Activated B cell treated with CpG ODN at 0.5 μM for 24 hours (primary cell): ENCODE data around the gene ZNF462. TPM values are rescaled to one million over a fixed set of nuclear protein-coding genes. Genes with fewer than 3 reads are reported as not detected.

Experiments
- ATAC-seq: fragments of 200-7000 bp; cut with Tn5 transposase; one replicate; pipeline ENCODE4 v1.10.0; 2021; ENCODE audit warnings: low read depth, mild to moderate bottlenecking, moderate library complexity
- CTCF ChIA-PET: fragments of 350-600 bp; sonication (Branson Sonifier 250); formaldehyde crosslinking; loops from one replicate; lab custom pipeline; 2021; ENCODE audit warnings: antibody characterized with exemption; lab: Charles Lee
- POLR2A ChIA-PET: fragments of 350-600 bp; sonication (Branson Sonifier 250); formaldehyde crosslinking; loops from one replicate; lab custom pipeline; 2021; ENCODE audit warnings: antibody characterized with exemption; lab: Charles Lee
- DNase-seq: peaks from one replicate; pipeline ENCODE4 v3.0.0; 2022
- H3K27ac Mint-ChIP-seq: one replicate; pipeline ENCODE4 v1.8.0; 2020; ENCODE audit warnings: mixed read lengths
- H3K27me3 Mint-ChIP-seq: one replicate; pipeline ENCODE4 v1.8.0; 2021; ENCODE audit warnings: mixed read lengths
- H3K36me3 Mint-ChIP-seq: one replicate; pipeline ENCODE4 v1.8.0; 2021; ENCODE audit warnings: low read depth, mixed read lengths
- H3K4me1 Mint-ChIP-seq: one replicate; pipeline ENCODE4 v1.8.0; 2021; ENCODE audit warnings: mixed read lengths
- H3K4me3 Mint-ChIP-seq: one replicate; pipeline ENCODE4 v1.8.0; 2020; ENCODE audit warnings: mild to moderate bottlenecking, mixed read lengths
- H3K9me3 Mint-ChIP-seq: one replicate; pipeline ENCODE4 v1.8.0; 2020; ENCODE audit warnings: mixed read lengths
- CTCF ChIP-seq: fragments of 200-600 bp; IDR thresholded peaks from one replicate; pipeline ENCODE4 v1.8.0; 2022; ENCODE audit warnings: antibody characterized with exemption, mild to moderate bottlenecking
- intact Hi-C: fragments of 100-400 bp; cut with micrococcal nuclease; formaldehyde crosslinking; loops from one replicate; pipeline ENCODE4 v1.15.1; 2024
- total RNA-seq: library from RNA; stranded (reverse); gene quantifications from 2 replicates; pipeline ENCODE4 v1.2.3, GENCODE V29; 2022

The ZNF462 gene
- total RNA-seq, 1 donor from 2014 or later = not detected

- CTCF ChIA-PET = no interaction called here
- POLR2A ChIA-PET = no interaction called here
- no peak for TF ChIP-seq CTCF
- DNase-seq (no peak), ATAC-seq (no peak)
- Mint-ChIP-seq H3K27me3 (peaks cover 2% of the 10 kb centered on the region), H3K9me3 (no peaks in the 10 kb centered on the region), H3K27ac (no peak overlapping the region), H3K4me3 (no peak overlapping the region), H3K36me3 (no peaks in the 10 kb centered on the region), H3K4me1 (no peaks in the 10 kb centered on the region)
- intact Hi-C loops = no loop called here
Observed at GRCh38 chr9:106875529-106875928, 12.6 kb downstream of the ZNF462 start.

GRCh38 chr9:106877345-106877744, 14.4 kb downstream of the ZNF462 start:
- Mint-ChIP-seq H3K4me1 (no peaks in the 10 kb centered on the region), H3K36me3 (no peaks in the 10 kb centered on the region), H3K27ac (no peak overlapping the region), H3K27me3 (peaks cover 2% of the 10 kb centered on the region), H3K4me3 (no peak overlapping the region), H3K9me3 (no peaks in the 10 kb centered on the region)
- TF ChIP-seq CTCF = no peak
- intact Hi-C loops = no loop called here
- ATAC-seq (no peak), DNase-seq (no peak)
- CTCF ChIA-PET = no interaction called here
- POLR2A ChIA-PET = no interaction called here

DNA sequence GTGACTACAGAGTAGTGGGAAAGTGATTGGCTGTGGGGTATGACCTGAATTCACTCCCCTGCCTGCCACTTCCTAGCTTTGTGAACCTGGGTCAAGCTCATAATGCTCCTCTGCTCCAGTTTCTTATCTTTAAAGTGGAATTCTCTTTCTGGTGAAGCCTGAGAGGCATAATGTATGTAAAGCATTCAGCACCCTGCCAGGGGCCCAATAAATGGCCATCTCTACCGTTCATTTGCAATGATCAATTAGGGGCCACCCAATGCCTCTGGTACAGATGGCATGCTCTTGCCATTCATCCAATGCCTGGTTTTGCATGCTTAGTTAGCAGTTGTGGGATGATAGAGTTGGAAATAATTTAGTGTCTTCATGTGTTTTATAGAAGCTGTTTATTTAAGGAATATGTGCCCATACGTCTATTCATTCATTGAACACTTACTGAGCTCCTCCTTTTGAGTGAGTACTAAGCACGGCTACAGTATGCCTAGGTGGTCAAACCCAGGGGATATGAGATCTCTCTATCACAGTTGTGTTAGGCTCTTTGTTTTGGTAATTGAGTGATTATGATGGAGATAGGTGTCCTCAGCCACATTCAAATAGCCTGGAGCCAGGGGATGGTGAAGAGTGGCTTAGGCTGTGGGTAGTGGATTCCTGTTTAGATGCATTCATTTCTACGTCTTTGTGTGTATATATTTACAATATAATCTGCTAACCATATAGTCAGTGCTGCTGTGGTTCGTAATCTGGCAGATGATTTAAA, 15.3 kb downstream of the ZNF462 start:
- H3K9me3 Mint-ChIP-seq = no peaks in the 10 kb centered on the region
- DNase-seq (no peak), ATAC-seq (no peak)
- H3K4me1 Mint-ChIP-seq = no peaks in the 10 kb centered on the region
- no peak overlapping the region for H3K27ac Mint-ChIP-seq
- CTCF ChIA-PET = no interaction called here
- H3K4me3 Mint-ChIP-seq = no peak overlapping the region
- POLR2A ChIA-PET = no interaction called here
- no peak for TF ChIP-seq CTCF
- no peaks in the 10 kb centered on the region for H3K36me3 Mint-ChIP-seq
- intact Hi-C loops = no loop called here
- peaks cover 2% of the 10 kb centered on the region for H3K27me3 Mint-ChIP-seq

- no peak for TF ChIP-seq CTCF
- Mint-ChIP-seq H3K27me3 (peaks cover 2% of the 10 kb centered on the region), H3K36me3 (no peaks in the 10 kb centered on the region), H3K4me3 (no peak overlapping the region), H3K27ac (no peak overlapping the region), H3K4me1 (no peaks in the 10 kb centered on the region), H3K9me3 (no peaks in the 10 kb centered on the region)
- ATAC-seq (no peak), DNase-seq (no peak)
- ChIA-PET CTCF (no interaction called here), POLR2A (no interaction called here)
- intact Hi-C loops = no loop called here
Observed at GRCh38 chr9:106878934-106879333, 16.0 kb downstream of the ZNF462 start.

- ATAC-seq = no peak
- Mint-ChIP-seq H3K4me1 (no peaks in the 10 kb centered on the region), H3K27me3 (peaks cover 2% of the 10 kb centered on the region), H3K9me3 (no peaks in the 10 kb centered on the region), H3K27ac (no peak overlapping the region), H3K4me3 (no peak overlapping the region), H3K36me3 (no peaks in the 10 kb centered on the region)
- TF ChIP-seq CTCF = no peak
- intact Hi-C loops = no loop called here
- DNase-seq = no peak
- POLR2A ChIA-PET = no interaction called here
- CTCF ChIA-PET = no interaction called here
Observed at GRCh38 chr9:106879439-106879882, 16.5 kb downstream of the ZNF462 start.
